Smooth muscle cell of the pulmonary artery (primary cell): ENCODE results near the gene HPGD. TPM values are rescaled to one million over a fixed set of nuclear protein-coding genes. Genes with fewer than 3 reads are reported as not detected.

Source experiments
- total RNA-seq: library from RNA; depleted of rRNA; stranded (reverse); fragments of >200 nt; gene quantifications from 2 replicates; pipeline ENCODE4 v1.2.3, GENCODE V29; 2014

Gene HPGD
- 0.17 and 0.20 TPM in 2 replicates for total RNA-seq

DNA sequence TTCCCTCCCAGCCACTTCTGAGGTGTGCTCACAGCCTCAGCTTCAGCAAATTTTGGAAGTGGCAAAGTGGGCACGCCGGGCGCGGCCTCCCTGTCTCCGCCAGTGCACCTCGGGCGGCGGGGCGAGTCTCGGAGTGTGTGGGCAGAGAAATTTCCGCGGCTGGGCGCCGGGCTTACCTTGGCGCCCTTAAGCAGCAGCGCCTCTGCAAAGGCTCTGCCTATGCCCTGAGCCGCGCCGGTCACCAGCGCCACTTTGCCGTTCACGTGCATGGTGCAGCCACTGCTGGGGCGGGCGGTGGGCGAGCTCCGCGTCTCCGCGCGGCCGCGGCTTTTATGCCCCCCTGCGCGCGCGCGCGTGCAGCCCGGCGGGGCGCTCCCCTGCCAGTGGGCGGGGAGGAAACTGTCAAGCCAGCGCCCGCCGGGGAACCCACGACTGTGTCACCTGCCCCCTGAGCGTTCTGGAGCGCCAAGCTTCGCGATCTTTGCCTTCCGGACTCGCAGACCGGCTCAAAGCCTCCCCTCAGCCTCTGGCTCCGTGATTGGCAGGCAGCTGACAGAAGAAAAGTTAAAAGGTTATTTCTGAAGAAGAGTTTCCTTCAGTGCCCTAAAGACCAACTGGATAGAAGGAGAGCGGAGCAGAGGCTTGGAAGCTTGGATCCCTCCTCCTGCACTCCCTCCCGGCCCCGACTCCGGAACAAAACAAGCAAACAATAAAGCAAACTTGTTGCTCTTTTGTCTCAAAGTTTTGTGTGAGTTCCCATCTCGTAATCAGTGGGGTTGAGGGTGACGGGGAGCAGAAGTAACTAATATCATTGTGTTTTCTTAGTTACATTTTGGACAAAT is at the start of gene HPGD:
TSS of gene HPGD (minus strand) at position 306 of the 842 bp plus-strand sequence. CDS start at position 269, 37 bp downstream.

Other genes starting within 250 kb of the HPGD start
- gene FBXO8, start 238.8 kb downstream of the HPGD start, total RNA-seq: 26.0 and 46.2 TPM in 2 replicates
- gene CEP44, start 238.6 kb downstream of the HPGD start, total RNA-seq: 11.5 and 13.6 TPM in 2 replicates